Trophoblast cell (in vitro differentiated cells and primary cell): ENCODE results near the gene DNAJC21.

Experiments
- DNase-seq, 2 donors: peaks; one replicate each; pipeline ENCODE4 v3.0.0-alpha.2; 2016
- H2AFZ ChIP-seq: 2 replicates; pipeline ENCODE4 v1.6.1; 2013; ENCODE audit warnings: low read length, moderate library complexity, mild to moderate bottlenecking; ENCODE audit not compliant: insufficient read depth, poor library complexity
- H2AK5ac ChIP-seq: 2 replicates; pipeline ENCODE4 v1.6.1; 2013; ENCODE audit warnings: mild to moderate bottlenecking, low read length
- H2BK120ac ChIP-seq: 2 replicates; pipeline ENCODE4 v1.6.1; 2013; ENCODE audit warnings: low read length, mild to moderate bottlenecking, moderate library complexity; ENCODE audit not compliant: insufficient read depth, poor library complexity
- H2BK12ac ChIP-seq: 2 replicates; pipeline ENCODE4 v1.6.1; 2013; ENCODE audit warnings: mild to moderate bottlenecking, low read length, moderate library complexity
- H2BK5ac ChIP-seq: 2 replicates; pipeline ENCODE4 v1.6.1; 2013; ENCODE audit warnings: low read length, low read depth, moderate library complexity, mild to moderate bottlenecking; ENCODE audit not compliant: poor library complexity
- H3K14ac ChIP-seq: 2 replicates; pipeline ENCODE4 v1.6.1; 2013; ENCODE audit warnings: mild to moderate bottlenecking, low read length
- H3K18ac ChIP-seq: 2 replicates; pipeline ENCODE4 v1.6.1; 2013; ENCODE audit warnings: mild to moderate bottlenecking, low read length
- H3K23ac ChIP-seq: 2 replicates; pipeline ENCODE4 v1.6.1; 2013; ENCODE audit warnings: low read length
- H3K27ac ChIP-seq: 2 replicates; pipeline ENCODE4 v1.5.1; 2013; ENCODE audit warnings: low read depth, mild to moderate bottlenecking, inconsistent platforms, low read length, moderate library complexity
- H3K27me3 ChIP-seq: 2 replicates; pipeline ENCODE4 v1.6.1; 2013; ENCODE audit warnings: inconsistent platforms, mild to moderate bottlenecking, low read length, moderate library complexity; ENCODE audit not compliant: insufficient read depth
- H3K36me3 ChIP-seq, 2 experiments: 1 replicate in 1 of 2; 2 replicates in 1 of 2; pipeline ENCODE4 v1.6.1; 2013; ENCODE audit warnings: low read length in 2 of 2, mild to moderate bottlenecking in 2 of 2, moderate library complexity in 1 of 2; ENCODE audit not compliant: insufficient read depth in 2 of 2, control insufficient read depth in 1 of 2
- H3K4ac ChIP-seq: 2 replicates; pipeline ENCODE4 v1.6.1; 2013; ENCODE audit warnings: low read depth, mild to moderate bottlenecking, low read length, moderate library complexity
- H3K4me1 ChIP-seq, 2 experiments: 1 replicate in 1 of 2; 2 replicates in 1 of 2; pipeline ENCODE4 v1.6.1; 2013; ENCODE audit warnings: low read length in 2 of 2, mild to moderate bottlenecking in 2 of 2, moderate library complexity in 1 of 2; ENCODE audit not compliant: insufficient read depth in 2 of 2, control insufficient read depth in 1 of 2
- H3K4me2 ChIP-seq: 2 replicates; pipeline ENCODE4 v1.6.1; 2013; ENCODE audit warnings: inconsistent platforms, mild to moderate bottlenecking, low read length, moderate library complexity
- H3K4me3 ChIP-seq: 2 replicates; pipeline ENCODE4 v1.5.1; 2013; ENCODE audit warnings: mild to moderate bottlenecking, low read depth, low read length, inconsistent platforms
- H3K79me1 ChIP-seq: one replicate; pipeline ENCODE4 v1.6.1; 2013; ENCODE audit warnings: low read length
- H3K79me2 ChIP-seq: 2 replicates; pipeline ENCODE4 v1.6.1; 2013; ENCODE audit warnings: low read length, mild to moderate bottlenecking; ENCODE audit not compliant: control insufficient read depth, insufficient read depth, poor library complexity
- H3K9ac ChIP-seq: 2 replicates; pipeline ENCODE4 v1.6.1; 2013; ENCODE audit warnings: mild to moderate bottlenecking, low read length
- H3K9me3 ChIP-seq: 2 replicates; pipeline ENCODE4 v1.6.1; 2013; ENCODE audit warnings: low read depth, mild to moderate bottlenecking, control low read depth, inconsistent platforms, low read length; ENCODE audit not compliant: insufficient read depth
- H4K12ac ChIP-seq: 2 replicates; pipeline ENCODE4 v1.6.1; 2013; ENCODE audit warnings: low read depth, mild to moderate bottlenecking, low read length, moderate library complexity
- H4K8ac ChIP-seq: 2 replicates; pipeline ENCODE4 v1.6.1; 2013; ENCODE audit warnings: low read depth, mild to moderate bottlenecking, low read length, moderate library complexity
- H4K91ac ChIP-seq: one replicate; pipeline ENCODE4 v1.6.1; 2013; ENCODE audit warnings: low read depth, mild to moderate bottlenecking, low read length, moderate library complexity
- WGBS: extraction: QIAGEN DNeasy Blood & Tissue Kit; methylation state at CpG from one replicate; pipeline ENCODE4 v1.1.7; 2013; ENCODE audit warnings: missing lambda C conversion rate; ENCODE audit not compliant: insufficient read length, insufficient coverage; ENCODE audit errors: extremely low coverage; 5-methylcytosine and 5-hydroxymethylcytosine counted together

The DNAJC21 gene

GRCh38 chr5:34959323-34959722 lies 30.0 kb downstream of the DNAJC21 start:
- no peaks in the 10 kb centered on the region for H3K79me1 ChIP-seq
- no peak overlapping the region for H3K4ac ChIP-seq
- no peak overlapping the region for H2BK120ac ChIP-seq
- no peak overlapping the region for H3K4me2 ChIP-seq
- H2AK5ac ChIP-seq, result no peak overlapping the region
- no peaks in the 10 kb centered on the region for H3K79me2 ChIP-seq
- no peak overlapping the region for H4K91ac ChIP-seq
- no peak overlapping the region for H3K9ac ChIP-seq
- H3K4me3 ChIP-seq, result no peak overlapping the region
- no peak overlapping the region for H4K8ac ChIP-seq
- no peaks in the 10 kb centered on the region for H3K36me3 ChIP-seq
- no peak overlapping the region for H2BK5ac ChIP-seq
- no peak overlapping the region for H3K18ac ChIP-seq
- H3K27ac ChIP-seq, result no peak overlapping the region
- no peak overlapping the region for H3K23ac ChIP-seq
- DNase-seq, result no peak
- H4K12ac ChIP-seq, result no peak overlapping the region
- no CpG with 5 or more reads among the region's 1 CpG for WGBS
- no peaks in the 10 kb centered on the region for H3K27me3 ChIP-seq
- no peaks in the 10 kb centered on the region for H3K9me3 ChIP-seq
- no peak overlapping the region for H3K14ac ChIP-seq
- H2AFZ ChIP-seq, result no peak overlapping the region
- H2BK12ac ChIP-seq, result no peak overlapping the region
- peaks cover 0 to 4% of the 10 kb centered on the region in 2 experiments for H3K4me1 ChIP-seq

GRCh38 chr5:34967540-34967939 lies 38.2 kb downstream of the DNAJC21 start:
- H4K12ac ChIP-seq, result no peak overlapping the region
- H3K18ac ChIP-seq, result no peak overlapping the region
- no peak overlapping the region for H4K91ac ChIP-seq
- H2AFZ ChIP-seq, result no peak overlapping the region
- H2BK12ac ChIP-seq, result no peak overlapping the region
- H3K14ac ChIP-seq, result no peak overlapping the region
- H3K79me1 ChIP-seq, result no peaks in the 10 kb centered on the region
- no peak overlapping the region for H2AK5ac ChIP-seq
- peaks cover 2 to 3% of the 10 kb centered on the region in 2 experiments for H3K36me3 ChIP-seq
- WGBS, result no CpG with 5 or more reads among the region's 4 CpGs
- no peak overlapping the region for H2BK120ac ChIP-seq
- H3K27ac ChIP-seq, result no peak overlapping the region
- no peak overlapping the region for H3K23ac ChIP-seq
- H3K9me3 ChIP-seq, result peaks cover 2% of the 10 kb centered on the region
- H3K9ac ChIP-seq, result no peak overlapping the region
- H2BK5ac ChIP-seq, result no peak overlapping the region
- H3K4ac ChIP-seq, result no peak overlapping the region
- DNase-seq, result no peak
- no peaks in the 10 kb centered on the region for H3K4me1 ChIP-seq
- H3K27me3 ChIP-seq, result no peaks in the 10 kb centered on the region
- no peak overlapping the region for H3K4me3 ChIP-seq
- H3K4me2 ChIP-seq, result no peak overlapping the region
- H3K79me2 ChIP-seq, result no peaks in the 10 kb centered on the region
- no peak overlapping the region for H4K8ac ChIP-seq

- H3K27ac ChIP-seq, result no peak overlapping the region
- WGBS, result no CpG with 5 or more reads among the region's 2 CpGs
- H2BK120ac ChIP-seq, result no peak overlapping the region
- H3K27me3 ChIP-seq, result no peaks in the 10 kb centered on the region
- no peak overlapping the region for H3K14ac ChIP-seq
- no peak overlapping the region for H2BK5ac ChIP-seq
- no peaks in the 10 kb centered on the region for H3K4me1 ChIP-seq
- H4K91ac ChIP-seq, result no peak overlapping the region
- no peak overlapping the region for H3K4me3 ChIP-seq
- H3K36me3 ChIP-seq, result peaks cover 2 to 3% of the 10 kb centered on the region in 2 experiments
- H3K4ac ChIP-seq, result no peak overlapping the region
- H2AFZ ChIP-seq, result no peak overlapping the region
- H2AK5ac ChIP-seq, result no peak overlapping the region
- H3K23ac ChIP-seq, result no peak overlapping the region
- H4K8ac ChIP-seq, result no peak overlapping the region
- H3K9me3 ChIP-seq, result peaks cover 2% of the 10 kb centered on the region
- no peak overlapping the region for H3K4me2 ChIP-seq
- DNase-seq, result no peak
- H3K18ac ChIP-seq, result no peak overlapping the region
- H2BK12ac ChIP-seq, result no peak overlapping the region
- no peak overlapping the region for H3K9ac ChIP-seq
- H3K79me1 ChIP-seq, result no peaks in the 10 kb centered on the region
- H4K12ac ChIP-seq, result no peak overlapping the region
- H3K79me2 ChIP-seq, result no peaks in the 10 kb centered on the region
Observed at GRCh38 chr5:34968258-34968657, 38.9 kb downstream of the DNAJC21 start.

- Histone ChIP-seq H3K4ac (no peak overlapping the region), H3K23ac (no peak overlapping the region), H3K79me2 (no peaks in the 10 kb centered on the region), H2AK5ac (no peak overlapping the region), H2AFZ (no peak overlapping the region), H4K91ac (no peak overlapping the region), H2BK120ac (no peak overlapping the region), H3K4me2 (no peak overlapping the region), H3K18ac (no peak overlapping the region), H3K4me3 (no peak overlapping the region), H3K9ac (no peak overlapping the region), H2BK5ac (no peak overlapping the region), H3K27ac (no peak overlapping the region), H3K27me3 (no peaks in the 10 kb centered on the region), H3K79me1 (no peaks in the 10 kb centered on the region), H4K8ac (no peak overlapping the region), H3K36me3 (peaks cover 0 to 3% of the 10 kb centered on the region in 2 experiments), H4K12ac (no peak overlapping the region), H3K4me1 (no peaks in the 10 kb centered on the region), H2BK12ac (no peak overlapping the region), H3K9me3 (no peaks in the 10 kb centered on the region), H3K14ac (no peak overlapping the region)
- WGBS, result no CpG with 5 or more reads among the region's 1 CpG
- no peak for DNase-seq
Observed at GRCh38 chr5:34970552-34970951, 41.2 kb downstream of the DNAJC21 start.
